GM12801 (cell line): ENCODE results near the gene HS3ST6.

Experiments used
- CTCF ChIP-seq: IDR thresholded peaks from one replicate; pipeline ENCODE4 v1.5.1; 2011; ENCODE audit warnings: control low read depth; ENCODE audit not compliant: insufficient read length; ENCODE audit errors: extremely low read depth

The HS3ST6 gene

GRCh38 chr16:1862394-1862793, 55.8 kb downstream of the HS3ST6 start:
- no peak for TF ChIP-seq CTCF

- TF ChIP-seq CTCF = no peak
Measured at GRCh38 chr16:1861730-1862129, 56.5 kb downstream of the HS3ST6 start.
